ENCODE results near the gene DACT1. TPM values are rescaled to one million over a fixed set of nuclear protein-coding genes. Genes with fewer than 3 reads are reported as not detected.

DACT1 gene
- total RNA-seq, 2 experiments from 2014 or later: 8.8 to 8.9 TPM

DNA sequence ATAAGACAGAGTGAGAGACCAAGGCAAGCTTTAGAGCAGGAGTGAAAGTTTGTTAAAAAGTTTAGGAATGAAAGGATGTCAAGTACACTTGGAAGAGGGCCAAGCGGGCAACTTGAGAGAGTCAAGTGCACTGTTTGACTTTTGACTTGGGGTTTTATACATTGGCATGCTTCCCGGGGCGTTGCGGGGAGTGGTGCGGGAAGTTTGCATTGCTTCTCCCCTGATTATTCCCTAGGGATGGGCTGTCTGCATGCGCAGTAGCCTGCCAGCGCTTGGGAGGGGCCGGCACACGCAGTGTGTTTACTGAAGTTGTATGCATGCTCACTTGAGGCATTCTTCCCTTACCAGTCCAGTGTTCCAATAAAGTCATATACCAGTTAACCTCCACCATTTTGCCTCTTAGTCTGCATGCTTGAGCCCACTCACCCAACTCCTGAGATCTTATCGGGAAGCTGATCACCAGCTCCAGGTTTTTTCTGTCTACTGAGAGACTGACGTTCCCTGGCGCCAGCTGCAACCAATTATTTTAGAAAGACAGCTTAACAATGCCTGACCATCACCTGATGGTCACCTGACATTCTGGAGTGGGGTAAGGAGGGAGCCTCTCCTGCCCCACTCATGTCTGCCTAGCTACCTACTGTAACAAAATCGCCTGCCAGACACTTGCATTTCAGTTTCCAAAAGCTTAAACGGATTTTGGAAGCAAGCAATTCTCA is 53.2 kb downstream of the DACT1 start:
- no peaks in the 10 kb centered on the region for H3K27me3 Mint-ChIP-seq
- no peak overlapping the region for H3K4me3 Mint-ChIP-seq

DNA sequence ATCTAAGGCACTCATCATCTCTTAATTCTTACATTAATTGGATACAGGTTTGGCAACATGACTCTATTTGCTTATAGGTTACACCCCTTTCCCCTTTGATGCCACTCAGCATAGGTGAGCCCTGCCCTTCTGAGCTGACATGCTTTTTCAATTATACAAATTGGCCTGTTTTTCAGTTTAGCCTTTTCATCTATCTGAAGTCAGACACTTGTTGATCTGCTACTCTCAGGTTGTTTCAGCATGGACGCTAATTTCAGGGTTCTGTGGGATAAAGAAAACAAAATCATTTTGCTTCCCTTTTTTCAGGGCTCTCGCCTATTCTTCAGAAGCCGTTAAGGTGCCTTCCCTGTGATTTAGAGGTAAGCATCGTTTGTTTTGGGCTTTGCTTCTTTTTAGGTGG is 55.3 kb downstream of the DACT1 start:
- DNase-seq (no peak), ATAC-seq (no peak)
- Mint-ChIP-seq H3K27ac (no peak overlapping the region), H3K27me3 (no peaks in the 10 kb centered on the region), H3K36me3 (ENCODE audit: low read depth) (no peaks in the 10 kb centered on the region), H3K4me3 (no peak overlapping the region), H3K9me3 (ENCODE audit: low read depth) (no peaks in the 10 kb centered on the region), H3K4me1 (no peaks in the 10 kb centered on the region)
- intact Hi-C loops (cut with DNase I, micrococcal nuclease): no loop called here
- ChIA-PET CTCF (no interaction called here), POLR2A (no interaction called here)

More for the DNA sequence above, 53.2 kb downstream of the DACT1 start:
- ChIA-PET POLR2A (no interaction called here), CTCF (interaction anchor here (0.7 kb wide), 2 partner anchors 10 to 30 kb away, joined by 3 read pairs; no protein-coding TSS in a partner anchor)
- ATAC-seq (no peak), DNase-seq (no peak)
- Mint-ChIP-seq H3K9me3 (ENCODE audit: low read depth) (no peaks in the 10 kb centered on the region), H3K27ac (no peak overlapping the region), H3K4me1 (no peaks in the 10 kb centered on the region), H3K36me3 (ENCODE audit: low read depth) (no peaks in the 10 kb centered on the region)
- intact Hi-C loops (cut with DNase I, micrococcal nuclease): no loop called here

DNA sequence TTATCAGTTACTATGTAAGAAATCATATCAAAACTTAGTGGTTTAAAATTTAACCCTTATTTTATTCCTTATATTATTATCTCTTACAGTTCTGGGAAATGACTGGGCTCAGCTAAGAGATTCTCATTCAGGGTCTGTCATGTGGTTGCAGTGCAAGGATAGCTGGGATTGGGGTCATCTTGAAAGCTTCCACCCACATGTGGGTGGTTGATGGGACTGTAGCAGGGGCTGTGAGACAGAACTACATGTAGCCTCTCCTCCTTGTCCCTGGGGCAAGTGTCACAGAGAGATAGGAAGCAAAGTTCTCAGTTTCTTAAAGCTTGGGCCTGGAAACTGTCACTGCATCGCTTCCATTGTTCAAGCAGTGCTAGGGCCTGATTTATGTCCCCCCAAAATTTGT is 57.8 kb downstream of the DACT1 start:
- ChIA-PET CTCF (interaction anchor here (0.6 to 1.1 kb wide), 3 partner anchors 10 to 37 kb away, joined by 3 to 4 read pairs (median 4); no protein-coding TSS in a partner anchor), POLR2A (no interaction called here)
- Mint-ChIP-seq H3K9me3 (ENCODE audit: low read depth) (no peaks in the 10 kb centered on the region), H3K27ac (no peak overlapping the region), H3K36me3 (ENCODE audit: low read depth) (no peaks in the 10 kb centered on the region), H3K4me1 (no peaks in the 10 kb centered on the region), H3K27me3 (peaks cover 2% of the 10 kb centered on the region), H3K4me3 (no peak overlapping the region)
- intact Hi-C loops (cut with DNase I, micrococcal nuclease): no loop called here
- DNase-seq (no peak), ATAC-seq (no peak)

DNA sequence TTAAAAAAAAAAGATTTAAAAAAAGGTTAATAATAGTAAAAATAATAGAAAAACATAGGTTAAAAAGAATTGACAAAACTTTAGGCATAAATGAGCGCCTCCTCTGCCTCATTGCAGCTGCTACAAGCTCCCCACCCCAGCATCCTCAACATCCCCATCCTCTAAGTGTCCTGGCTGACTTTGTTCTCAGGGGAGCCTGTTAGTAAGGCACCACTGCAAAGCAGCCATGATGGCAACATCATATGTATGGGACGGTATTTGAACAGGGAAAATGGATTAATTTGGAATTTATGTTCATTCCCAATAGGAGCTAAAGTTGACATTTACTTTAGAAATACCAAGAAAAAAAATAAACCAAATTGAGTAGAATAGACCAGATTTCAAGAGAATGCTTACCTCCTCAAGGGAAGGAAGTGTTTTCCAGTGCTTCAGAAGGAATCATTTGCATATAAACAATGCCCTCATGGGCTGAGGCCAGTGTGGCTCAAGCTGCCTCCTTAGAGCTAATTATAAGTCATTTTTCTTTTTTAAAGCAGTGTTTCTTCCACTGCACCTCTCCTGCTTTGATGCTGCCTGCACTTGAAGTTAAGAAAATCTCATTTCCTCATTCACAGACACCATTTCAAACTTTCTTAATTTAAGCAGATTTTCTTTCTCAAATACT is 59.6 kb downstream of the DACT1 start:
- Mint-ChIP-seq H3K27ac (no peak overlapping the region), H3K4me1 (no peaks in the 10 kb centered on the region), H3K27me3 (peaks cover 2% of the 10 kb centered on the region), H3K36me3 (ENCODE audit: low read depth) (no peaks in the 10 kb centered on the region), H3K9me3 (ENCODE audit: low read depth) (no peaks in the 10 kb centered on the region), H3K4me3 (no peak overlapping the region)
- ChIA-PET POLR2A (no interaction called here), CTCF (no interaction called here)
- intact Hi-C loops (cut with DNase I, micrococcal nuclease): no loop called here
- DNase-seq: no peak
- no peak for ATAC-seq

Other genes with a start within 250 kb of the DACT1 start
- gene TOMM20L, start 242.0 kb upstream of the DACT1 start, total RNA-seq: not detected
- gene TIMM9, start 210.4 kb upstream of the DACT1 start, total RNA-seq: 100 to 1,000 TPM in 1 of 2 experiments, 10 to 100 TPM in 1; 72.6 to 109 TPM
- gene KIAA0586, start 210.2 kb upstream of the DACT1 start, total RNA-seq: 10 to 100 TPM; 32.0 to 38.4 TPM

Data from activated CD4-positive, alpha-beta T cell treated with anti-CD3 and anti-CD28 coated beads for 36 hours (primary cell).